ENCODE data around the gene CEP128.

GRCh38 chr14:80456209-80456608, 485.3 kb downstream of the CEP128 start:
- TF ChIP-seq CTCF (IDR thresholded peaks at IDR 0.05), result no peak
- no peak for TF ChIP-seq POLR2A (IDR thresholded peaks at IDR 0.05)
- TF ChIP-seq EP300 (IDR thresholded peaks at IDR 0.05), result no peak

All from stomach (tissue), 4 donors.